Measurements from ENCODE around the gene BARX2. TPM values are rescaled to one million over a fixed set of nuclear protein-coding genes. Genes with fewer than 3 reads are reported as not detected.

The BARX2 gene
- total and polyA plus RNA-seq, 9 donors = 0.06 to 6.2 (median 0.35) TPM; not detected in 4

DNA sequence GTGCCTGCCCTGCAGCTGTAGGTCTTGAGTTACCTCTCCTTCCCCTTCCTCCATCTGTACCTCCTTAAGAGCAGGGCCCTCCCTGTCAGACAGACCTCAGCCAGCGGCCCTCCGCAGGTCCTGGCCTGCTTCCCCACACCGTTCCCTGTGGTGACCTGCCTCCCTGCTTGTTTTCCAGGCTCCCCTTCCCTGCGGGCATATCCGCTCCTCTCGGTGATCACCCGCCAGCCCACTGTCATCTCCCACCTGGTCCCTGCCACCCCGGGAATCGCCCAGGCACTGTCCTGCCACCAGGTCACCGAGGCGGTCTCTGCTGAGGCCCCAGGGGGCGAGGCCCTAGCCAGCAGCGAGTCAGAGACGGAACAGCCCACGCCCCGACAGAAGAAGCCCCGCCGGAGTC, 60.9 kb downstream of the BARX2 start:
- Histone ChIP-seq H3K9me3 (no peaks in the 10 kb centered on the region), H3K27me3 (no peaks in the 10 kb centered on the region), H3K36me3 (no peaks in the 10 kb centered on the region), H3K4me1 (ENCODE audit: insufficient read depth) (no peaks in the 10 kb centered on the region), H3K27ac (no peak overlapping the region), H3K4me3 (no peak overlapping the region)
- TF ChIP-seq, protein P1, sequence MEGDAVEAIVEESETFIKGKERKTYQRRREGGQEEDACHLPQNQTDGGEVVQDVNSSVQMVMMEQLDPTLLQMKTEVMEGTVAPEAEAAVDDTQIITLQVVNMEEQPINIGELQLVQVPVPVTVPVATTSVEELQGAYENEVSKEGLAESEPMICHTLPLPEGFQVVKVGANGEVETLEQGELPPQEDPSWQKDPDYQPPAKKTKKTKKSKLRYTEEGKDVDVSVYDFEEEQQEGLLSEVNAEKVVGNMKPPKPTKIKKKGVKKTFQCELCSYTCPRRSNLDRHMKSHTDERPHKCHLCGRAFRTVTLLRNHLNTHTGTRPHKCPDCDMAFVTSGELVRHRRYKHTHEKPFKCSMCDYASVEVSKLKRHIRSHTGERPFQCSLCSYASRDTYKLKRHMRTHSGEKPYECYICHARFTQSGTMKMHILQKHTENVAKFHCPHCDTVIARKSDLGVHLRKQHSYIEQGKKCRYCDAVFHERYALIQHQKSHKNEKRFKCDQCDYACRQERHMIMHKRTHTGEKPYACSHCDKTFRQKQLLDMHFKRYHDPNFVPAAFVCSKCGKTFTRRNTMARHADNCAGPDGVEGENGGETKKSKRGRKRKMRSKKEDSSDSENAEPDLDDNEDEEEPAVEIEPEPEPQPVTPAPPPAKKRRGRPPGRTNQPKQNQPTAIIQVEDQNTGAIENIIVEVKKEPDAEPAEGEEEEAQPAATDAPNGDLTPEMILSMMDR (IDR thresholded peaks at IDR 0.05) = no peak
- TF ChIP-seq POLR2A (IDR thresholded peaks at IDR 0.05) = no peak
- no peak for TF ChIP-seq EP300 (IDR thresholded peaks at IDR 0.05)
- intact Hi-C loops (cut with DNase I) = no loop called here
- WGBS, 3 donors = 79 to 80% (median 80%) methylated on average over 18 of the region's 18 CpGs
- no peak for DNase-seq

GRCh38 chr11:129440028-129440713, 64.5 kb downstream of the BARX2 start:
- Histone ChIP-seq H3K27me3 (no peaks in the 10 kb centered on the region), H3K9me3 (no peaks in the 10 kb centered on the region), H3K4me1 (ENCODE audit: insufficient read depth) (no peaks in the 10 kb centered on the region), H3K4me3 (no peak overlapping the region), H3K36me3 (no peaks in the 10 kb centered on the region), H3K27ac (no peak overlapping the region)
- intact Hi-C loops (cut with DNase I) = no loop called here
- DNase-seq = no peak
- no peak for TF ChIP-seq POLR2A (IDR thresholded peaks at IDR 0.05)
- no peak for TF ChIP-seq EP300 (IDR thresholded peaks at IDR 0.05)
- TF ChIP-seq, protein P1 (IDR thresholded peaks at IDR 0.05) = no peak
- 12 to 24% (median 19%) methylated on average over 8 of the region's 8 CpGs for WGBS, 3 donors

DNA sequence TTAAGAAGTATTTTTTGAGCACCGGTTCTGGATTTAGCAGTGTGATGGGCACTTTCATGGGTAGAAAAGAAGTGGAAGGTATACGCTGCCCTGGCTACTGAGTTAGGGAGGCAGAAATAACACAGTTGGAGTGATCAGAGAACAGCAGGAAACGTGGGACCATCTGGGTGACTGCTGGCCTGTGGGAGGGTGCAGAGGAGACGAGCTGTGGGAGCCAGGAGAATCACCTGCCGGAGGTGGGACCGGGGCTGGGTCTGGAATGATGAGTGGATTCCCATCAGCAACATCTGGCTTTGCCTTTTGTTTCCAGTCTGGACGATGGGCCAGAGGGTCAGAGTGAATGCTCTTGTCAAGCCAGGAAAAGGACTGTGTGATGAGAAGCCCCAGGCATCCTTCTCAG, 66.5 kb downstream of the BARX2 start:
- TF ChIP-seq EP300 (IDR thresholded peaks at IDR 0.05) = no peak
- H3K36me3 ChIP-seq = no peaks in the 10 kb centered on the region
- no peaks in the 10 kb centered on the region for H3K4me1 ChIP-seq (ENCODE audit: insufficient read depth)
- H3K4me3 ChIP-seq = no peak overlapping the region
- H3K9me3 ChIP-seq = no peaks in the 10 kb centered on the region
- intact Hi-C loops (cut with DNase I) = no loop called here
- H3K27ac ChIP-seq = no peak overlapping the region
- WGBS, 3 donors = 64 to 71% (median 69%) methylated on average over 7 of the region's 7 CpGs
- no peak for DNase-seq
- no peaks in the 10 kb centered on the region for H3K27me3 ChIP-seq

GRCh38 chr11:129443276-129443675, 67.6 kb downstream of the BARX2 start:
- Histone ChIP-seq H3K9me3 (no peaks in the 10 kb centered on the region), H3K4me3 (no peak overlapping the region), H3K4me1 (ENCODE audit: insufficient read depth) (no peaks in the 10 kb centered on the region), H3K36me3 (no peaks in the 10 kb centered on the region), H3K27ac (no peak overlapping the region), H3K27me3 (no peaks in the 10 kb centered on the region)
- DNase-seq = no peak
- intact Hi-C loops (cut with DNase I) = no loop called here
- no peak for TF ChIP-seq EP300 (IDR thresholded peaks at IDR 0.05)
- TF ChIP-seq POLR2A (IDR thresholded peaks at IDR 0.05) = no peak
- TF ChIP-seq, protein P1 (IDR thresholded peaks at IDR 0.05) = no peak
- 35 to 57% (median 37%) methylated on average over 6 of the region's 6 CpGs for WGBS, 3 donors

DNA sequence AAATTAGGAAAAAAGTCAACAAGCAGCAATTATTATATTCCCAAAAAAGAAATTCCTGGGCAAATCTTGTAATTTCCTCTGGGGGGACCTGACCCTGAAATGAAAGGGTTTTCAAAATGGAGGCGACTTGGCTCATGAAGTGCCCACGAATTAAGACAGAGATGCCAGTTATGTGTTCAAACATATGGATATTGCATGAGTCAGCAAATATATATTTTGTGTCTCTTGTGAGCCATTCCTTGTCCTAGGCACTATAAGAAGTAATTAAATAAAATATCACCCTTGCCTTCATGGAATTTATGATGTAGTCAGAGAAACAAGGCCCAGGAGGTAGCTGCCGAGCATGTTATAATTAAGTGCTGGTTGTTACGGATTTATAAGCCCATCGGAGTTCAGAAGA, 68.6 kb downstream of the BARX2 start:
- H3K27ac ChIP-seq = no peak overlapping the region
- intact Hi-C loops (cut with DNase I) = no loop called here
- no peaks in the 10 kb centered on the region for H3K4me1 ChIP-seq (ENCODE audit: insufficient read depth)
- WGBS, 3 donors = 79 to 85% (median 83%) methylated on average over 5 of the region's 5 CpGs
- no peaks in the 10 kb centered on the region for H3K9me3 ChIP-seq
- no peak for DNase-seq
- H3K4me3 ChIP-seq = no peak overlapping the region
- TF ChIP-seq, protein P1 (IDR thresholded peaks at IDR 0.05) = no peak
- no peak for TF ChIP-seq POLR2A (IDR thresholded peaks at IDR 0.05)
- no peak for TF ChIP-seq EP300 (IDR thresholded peaks at IDR 0.05)
- H3K36me3 ChIP-seq = no peaks in the 10 kb centered on the region
- no peaks in the 10 kb centered on the region for H3K27me3 ChIP-seq
